GM12874 (cell line): ENCODE data around the gene TMEM11.

Source experiments
- CTCF ChIP-seq: IDR thresholded peaks from 2 replicates; pipeline ENCODE4 v1.5.1; 2011; ENCODE audit warnings: low read depth, mild to moderate bottlenecking, control low read depth, low read length, moderate library complexity; ENCODE audit not compliant: insufficient read depth

The TMEM11 gene

GRCh38 chr17:21173543-21173942 is 40.4 kb downstream of the TMEM11 start:
- TF ChIP-seq CTCF, result no peak

GRCh38 chr17:21172846-21173245 is 41.1 kb downstream of the TMEM11 start:
- TF ChIP-seq CTCF, result no peak

- TF ChIP-seq CTCF, result no peak
These were observed 41.9 kb downstream of the TMEM11 start for GRCh38 chr17:21171970-21172510.

- no peak for TF ChIP-seq CTCF
These were observed 42.5 kb downstream of the TMEM11 start for GRCh38 chr17:21171309-21171922.

- TF ChIP-seq CTCF, result no peak
These were observed 43.2 kb downstream of the TMEM11 start for GRCh38 chr17:21170809-21171208.

- no peak for TF ChIP-seq CTCF
These were observed 44.5 kb downstream of the TMEM11 start for GRCh38 chr17:21169496-21169895.

- no peak for TF ChIP-seq CTCF
These were observed 45.5 kb downstream of the TMEM11 start for GRCh38 chr17:21168555-21168865.
